H9 (cell line): Measurements from ENCODE around the gene NPLOC4. TPM values are rescaled to one million over a fixed set of nuclear protein-coding genes. Genes with fewer than 3 reads are reported as not detected.

ENCODE experiments used
- DNase-seq: peaks from one replicate; pipeline ENCODE4 v3.0.0-alpha.2; 2017
- H2AFZ ChIP-seq: one replicate; pipeline ENCODE4 v1.6.1; 2013; ENCODE audit warnings: mild to moderate bottlenecking, low read length, control low read depth, moderate library complexity
- H2AK5ac ChIP-seq: 2 replicates; pipeline ENCODE4 v1.6.1; 2013; ENCODE audit warnings: low read length, control low read depth, mixed read lengths; ENCODE audit not compliant: insufficient read length
- H2BK120ac ChIP-seq: one replicate; pipeline ENCODE4 v1.6.1; 2013; ENCODE audit warnings: low read depth, mild to moderate bottlenecking, low read length, control low read depth, inconsistent platforms; ENCODE audit not compliant: poor library complexity, severe bottlenecking
- H2BK12ac ChIP-seq: 2 replicates; pipeline ENCODE4 v1.6.1; 2013; ENCODE audit warnings: low read length, control low read depth, mixed read lengths, low read depth; ENCODE audit not compliant: insufficient read length
- H2BK15ac ChIP-seq: 2 replicates; pipeline ENCODE4 v1.6.1; 2013; ENCODE audit warnings: low read depth, low read length, control low read depth
- H2BK20ac ChIP-seq: one replicate; pipeline ENCODE4 v1.6.1; 2013; ENCODE audit warnings: low read depth, mild to moderate bottlenecking, low read length, control low read depth, inconsistent platforms; ENCODE audit not compliant: poor library complexity, severe bottlenecking
- H2BK5ac ChIP-seq: 2 replicates; pipeline ENCODE4 v1.6.1; 2013; ENCODE audit warnings: low read length, control low read depth, mixed read lengths; ENCODE audit not compliant: insufficient read length
- H3K14ac ChIP-seq: 2 replicates; pipeline ENCODE4 v1.6.1; 2013; ENCODE audit warnings: low read length, control low read depth; ENCODE audit not compliant: insufficient read depth
- H3K18ac ChIP-seq: 2 replicates; pipeline ENCODE4 v1.6.1; 2013; ENCODE audit warnings: low read depth, mild to moderate bottlenecking, mixed read lengths, low read length, control low read depth; ENCODE audit not compliant: insufficient read length
- H3K23ac ChIP-seq: 2 replicates; pipeline ENCODE4 v1.6.1; 2013; ENCODE audit warnings: low read length, control low read depth, mixed read lengths, low read depth; ENCODE audit not compliant: insufficient read length
- H3K23me2 ChIP-seq: 2 replicates; pipeline ENCODE4 v1.6.1; 2013; ENCODE audit warnings: low read depth, mild to moderate bottlenecking, mixed read lengths, low read length, control low read depth; ENCODE audit not compliant: insufficient read length, poor library complexity, severe bottlenecking
- H3K27ac ChIP-seq: 2 replicates; pipeline ENCODE4 v1.5.1; 2013; ENCODE audit warnings: low read length, control low read depth, mixed read lengths, low read depth; ENCODE audit not compliant: insufficient read length
- H3K27me3 ChIP-seq: 2 replicates; pipeline ENCODE4 v1.6.1; 2013; ENCODE audit warnings: low read length, control low read depth, inconsistent platforms; ENCODE audit not compliant: insufficient read depth
- H3K4ac ChIP-seq: 2 replicates; pipeline ENCODE4 v1.6.1; 2013; ENCODE audit warnings: low read depth, mild to moderate bottlenecking, control low read depth, inconsistent platforms, low read length, moderate library complexity
- H3K4me1 ChIP-seq: 2 replicates; pipeline ENCODE4 v1.6.1; 2013; ENCODE audit warnings: low read length, control low read depth, inconsistent platforms; ENCODE audit not compliant: insufficient read depth
- H3K4me2 ChIP-seq: 2 replicates; pipeline ENCODE4 v1.6.1; 2013; ENCODE audit warnings: low read length, control low read depth, mixed read lengths; ENCODE audit not compliant: insufficient read length, insufficient read depth
- H3K56ac ChIP-seq: 2 replicates; pipeline ENCODE4 v1.6.1; 2013; ENCODE audit warnings: low read depth, mild to moderate bottlenecking, mixed read lengths, low read length, control low read depth; ENCODE audit not compliant: insufficient read length
- H3K79me1 ChIP-seq: 2 replicates; pipeline ENCODE4 v1.6.1; 2013; ENCODE audit warnings: low read depth, mild to moderate bottlenecking, moderate library complexity, low read length, control low read depth, inconsistent platforms; ENCODE audit not compliant: insufficient read depth, poor library complexity, severe bottlenecking
- H3K79me2 ChIP-seq: 2 replicates; pipeline ENCODE4 v1.6.1; 2013; ENCODE audit warnings: low read length, control low read depth, inconsistent platforms; ENCODE audit not compliant: insufficient read depth
- H3K9ac ChIP-seq: 2 replicates; pipeline ENCODE4 v1.6.1; 2013; ENCODE audit warnings: low read length, control low read depth, mixed read lengths; ENCODE audit not compliant: insufficient read length; ENCODE audit errors: extremely low read depth
- H3K9me3 ChIP-seq: one replicate; pipeline ENCODE4 v1.6.1; 2013; ENCODE audit warnings: low read depth, low read length, inconsistent platforms; ENCODE audit not compliant: control insufficient read depth
- H3T11ph ChIP-seq: one replicate; pipeline ENCODE4 v1.6.1; 2013; ENCODE audit warnings: mild to moderate bottlenecking, low read length, control low read depth, inconsistent platforms
- H4K20me1 ChIP-seq: one replicate; pipeline ENCODE4 v1.6.1; 2013; ENCODE audit not compliant: control insufficient read depth, insufficient read length, insufficient read depth
- H4K5ac ChIP-seq: 2 replicates; pipeline ENCODE4 v1.6.1; 2013; ENCODE audit warnings: low read depth, mild to moderate bottlenecking, mixed read lengths, low read length, control low read depth; ENCODE audit not compliant: insufficient read length
- H4K8ac ChIP-seq: replicated peaks from 2 replicates; pipeline ENCODE4 v1.6.1; 2013; ENCODE audit warnings: low read length, control low read depth, mixed read lengths, low read depth; ENCODE audit not compliant: insufficient read length
- H4K91ac ChIP-seq: 2 replicates; pipeline ENCODE4 v1.6.1; 2013; ENCODE audit warnings: low read depth, mild to moderate bottlenecking, moderate library complexity, mixed read lengths, low read length, control low read depth; ENCODE audit not compliant: insufficient read length
- H3K27ac Mint-ChIP-seq, 3 experiments: 2 replicates in 2 of 3; 3 replicates in 1 of 3; pipeline ENCODE4 v1.8.0; 2020 to 2021; ENCODE audit warnings: mixed read lengths in 3 of 3, mild to moderate bottlenecking in 1 of 3, moderate library complexity in 1 of 3
- H3K27me3 Mint-ChIP-seq: 2 replicates; pipeline ENCODE4 v1.8.0; 2021; ENCODE audit warnings: low read depth, mild to moderate bottlenecking, moderate library complexity, mixed read lengths
- H3K36me3 Mint-ChIP-seq, 3 experiments: 2 replicates in 2 of 3; 3 replicates in 1 of 3; pipeline ENCODE4 v1.8.0; 2020 to 2021; ENCODE audit warnings: low read depth in 3 of 3, mixed read lengths in 3 of 3; ENCODE audit not compliant: insufficient read depth in 1 of 3
- H3K4me1 Mint-ChIP-seq, 2 experiments: 2 replicates each; pipeline ENCODE4 v1.8.0; 2020; ENCODE audit warnings: mixed read lengths in 2 of 2
- H3K4me3 Mint-ChIP-seq, 2 experiments: 2 replicates in 1 of 2; 3 replicates in 1 of 2; pipeline ENCODE4 v1.8.0; 2020 to 2021; ENCODE audit warnings: mild to moderate bottlenecking in 2 of 2, mixed read lengths in 2 of 2, moderate library complexity in 1 of 2
- H3K9me3 Mint-ChIP-seq, 2 experiments: 2 replicates in 1 of 2; 3 replicates in 1 of 2; pipeline ENCODE4 v1.8.0; 2020; ENCODE audit warnings: mild to moderate bottlenecking in 2 of 2, mixed read lengths in 2 of 2, moderate library complexity in 1 of 2
- CTCF ChIP-seq: fragments of 200-600 bp; sonication (generic); conservative IDR thresholded peaks from 3 replicates; pipeline ENCODE4 v1.8.0; 2021; ENCODE audit warnings: antibody characterized with exemption, mild to moderate bottlenecking
- WGBS: extraction: QIAGEN DNeasy Blood & Tissue Kit; methylation state at CpG from one replicate; pipeline ENCODE4 v1.1.7; 2013; ENCODE audit warnings: missing lambda C conversion rate, low lambda C conversion rate, mixed read lengths; ENCODE audit not compliant: insufficient read length; ENCODE audit errors: extremely low coverage; 5-methylcytosine and 5-hydroxymethylcytosine counted together
- total RNA-seq: library from RNA; stranded (reverse); gene quantifications from 2 replicates; pipeline ENCODE4 v1.2.1, GENCODE V29; 2021

Gene NPLOC4
- total RNA-seq, 1 experiment from 2014 or later: 103 TPM

DNA sequence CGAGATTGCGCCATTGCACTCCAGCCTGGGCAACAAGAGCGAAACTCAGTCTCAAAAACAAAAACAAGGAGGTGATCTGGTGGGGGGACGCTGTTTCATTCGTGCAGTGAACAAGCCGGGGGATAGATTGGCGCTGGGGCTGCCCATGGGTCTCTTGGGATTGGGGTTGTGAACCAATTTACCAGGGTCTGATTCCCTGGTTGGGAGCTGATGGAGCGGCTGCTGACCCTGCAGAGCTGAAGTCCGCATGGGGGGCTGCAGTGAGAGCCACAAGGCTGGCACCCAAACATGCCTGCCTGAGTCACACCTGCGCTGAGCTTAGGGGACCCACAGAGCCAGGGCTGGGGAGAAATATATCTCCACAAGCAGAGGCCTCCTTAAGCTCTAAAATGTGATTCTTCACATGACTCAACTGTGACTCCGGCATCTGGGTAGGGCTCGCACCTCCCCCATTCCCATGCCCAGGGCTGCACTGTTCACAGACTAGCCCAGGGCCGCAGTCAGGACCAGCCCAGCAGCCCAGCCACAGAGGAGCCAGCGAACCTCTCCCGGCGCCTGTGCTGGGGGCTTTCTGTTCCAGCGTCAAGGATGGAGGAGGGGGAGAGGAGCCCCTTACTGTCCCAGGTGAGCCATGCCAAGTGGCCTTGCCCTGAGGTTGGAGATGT lies 5.0 kb upstream of the NPLOC4 start:
- TF ChIP-seq CTCF: no peak
- H3K9me3 Mint-ChIP-seq: no peaks in the 10 kb centered on the region
- H3K27ac Mint-ChIP-seq: peak overlapping the region; percentile 52 to 74 (median 67); a peak in 4 of 7 replicates
- H3K4me1 Mint-ChIP-seq: 0 out of 4 replicates have a peak, but pooled peaks cover 0 to 2% of the 10 kb centered on the region in 2 experiments
- H3K27me3 ChIP-seq: no peaks in the 10 kb centered on the region
- no peak overlapping the region for H3K56ac ChIP-seq
- WGBS: no CpG with 5 or more reads among the region's 17 CpGs
- no peak overlapping the region; the same call in 1 of the 2 replicates for H3K14ac ChIP-seq
- no peaks in the 10 kb centered on the region for H3K9me3 ChIP-seq
- no peaks in the 10 kb centered on the region for H4K20me1 ChIP-seq
- no peaks in the 10 kb centered on the region for H3K79me2 ChIP-seq
- H3K23ac ChIP-seq: no peak overlapping the region
- H2BK5ac ChIP-seq: no peak overlapping the region
- no peak overlapping the region for H2BK20ac ChIP-seq
- H3T11ph ChIP-seq: no peak overlapping the region
- H4K8ac ChIP-seq: no peak overlapping the region
- no peak for DNase-seq
- no peaks in the 10 kb centered on the region for H3K79me1 ChIP-seq
- no peaks in the 10 kb centered on the region for H3K4me1 ChIP-seq
- no peak overlapping the region for H2BK120ac ChIP-seq
- H3K9ac ChIP-seq: no peak overlapping the region
- H3K27me3 Mint-ChIP-seq: no peaks in the 10 kb centered on the region
- H3K23me2 ChIP-seq: peaks cover 3% of the 10 kb centered on the region
- H4K91ac ChIP-seq: no peak overlapping the region
- H4K5ac ChIP-seq: no peak overlapping the region
- H3K36me3 Mint-ChIP-seq: no peaks in the 10 kb centered on the region
- no peak overlapping the region for H2AK5ac ChIP-seq
- H3K4me2 ChIP-seq: no peak overlapping the region
- H3K27ac ChIP-seq: no peak overlapping the region
- no peak overlapping the region for H2BK12ac ChIP-seq
- no peak overlapping the region for H3K18ac ChIP-seq
- no peak overlapping the region for H2AFZ ChIP-seq
- H3K4me3 Mint-ChIP-seq: peak overlapping the region in 1 of 2 experiments; percentile 31; a peak in 1 of 5 replicates
- no peak overlapping the region for H2BK15ac ChIP-seq
- H3K4ac ChIP-seq: no peak overlapping the region
